CD4-positive, alpha-beta T cell treated with Interleukin-10 for 1 hour (primary cell): ENCODE results near the gene TCF12.

Experiments used
- DNase-seq: peaks from one replicate; pipeline ENCODE4 v3.0.0-alpha.2; 2020

The TCF12 gene

DNA sequence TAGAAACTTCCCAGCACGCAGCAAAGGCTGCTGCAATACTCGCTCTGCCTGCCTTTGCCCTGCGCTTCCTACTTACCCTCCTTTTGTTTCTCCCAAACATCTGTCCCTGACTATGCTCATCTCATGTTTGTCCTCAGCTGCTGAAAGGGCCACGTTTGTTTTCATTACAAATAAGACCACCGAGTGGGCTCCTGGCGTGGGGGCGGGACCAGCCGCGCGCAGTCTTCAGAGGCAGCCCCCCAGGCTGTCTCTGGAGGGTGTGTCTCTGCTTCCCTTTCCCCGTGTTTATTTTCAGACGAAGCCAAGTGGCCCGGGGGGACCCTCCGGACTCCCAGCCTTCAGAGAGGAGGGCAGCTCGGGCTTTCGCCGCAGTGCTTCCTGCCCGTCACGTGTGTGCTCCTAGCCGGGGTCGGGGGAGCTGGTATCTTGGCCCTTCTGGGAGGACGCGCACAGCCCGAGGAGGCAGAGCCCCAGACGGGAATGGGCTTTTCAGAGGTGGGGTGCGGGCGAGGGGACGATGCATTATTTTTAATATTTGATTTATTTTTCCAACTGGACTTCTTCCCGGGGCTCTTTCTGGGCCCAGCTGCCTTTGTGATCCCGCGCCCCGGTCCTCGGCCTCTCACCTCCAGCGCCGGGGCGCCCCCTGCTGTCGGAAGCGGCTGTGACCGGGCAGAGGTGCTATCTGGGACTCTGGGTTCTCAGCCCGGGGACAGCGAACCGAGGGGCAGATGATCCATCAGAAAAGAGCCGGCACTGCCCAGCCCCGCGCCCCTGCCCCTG lies 387.9 kb downstream of the TCF12 start:
- DNase-seq, result peak; percentile 77

DNA sequence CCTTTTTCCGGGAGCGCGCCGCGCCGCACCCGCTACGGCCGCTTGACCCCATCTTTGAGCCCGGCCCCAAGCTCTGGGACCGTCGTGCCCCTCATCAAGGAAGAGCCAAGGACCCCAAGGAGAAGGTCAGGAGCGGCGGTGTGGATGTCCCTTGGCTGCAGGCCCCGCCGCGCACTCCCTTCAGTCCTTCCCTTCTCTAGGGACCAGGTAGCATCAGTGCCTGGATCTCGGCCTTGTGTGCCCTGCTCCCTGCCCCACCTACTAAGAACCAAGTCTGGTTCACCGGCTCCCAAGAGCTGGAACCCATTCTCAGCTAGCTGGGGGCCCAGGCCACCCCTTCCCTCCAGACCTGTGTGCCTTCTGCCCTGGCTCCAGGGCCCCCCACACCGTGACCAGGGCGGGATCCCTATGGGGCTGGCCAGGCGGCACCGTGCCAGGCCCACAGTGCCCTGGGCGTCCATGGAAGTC lies 388.5 kb downstream of the TCF12 start:
- DNase-seq, result no peak

DNA sequence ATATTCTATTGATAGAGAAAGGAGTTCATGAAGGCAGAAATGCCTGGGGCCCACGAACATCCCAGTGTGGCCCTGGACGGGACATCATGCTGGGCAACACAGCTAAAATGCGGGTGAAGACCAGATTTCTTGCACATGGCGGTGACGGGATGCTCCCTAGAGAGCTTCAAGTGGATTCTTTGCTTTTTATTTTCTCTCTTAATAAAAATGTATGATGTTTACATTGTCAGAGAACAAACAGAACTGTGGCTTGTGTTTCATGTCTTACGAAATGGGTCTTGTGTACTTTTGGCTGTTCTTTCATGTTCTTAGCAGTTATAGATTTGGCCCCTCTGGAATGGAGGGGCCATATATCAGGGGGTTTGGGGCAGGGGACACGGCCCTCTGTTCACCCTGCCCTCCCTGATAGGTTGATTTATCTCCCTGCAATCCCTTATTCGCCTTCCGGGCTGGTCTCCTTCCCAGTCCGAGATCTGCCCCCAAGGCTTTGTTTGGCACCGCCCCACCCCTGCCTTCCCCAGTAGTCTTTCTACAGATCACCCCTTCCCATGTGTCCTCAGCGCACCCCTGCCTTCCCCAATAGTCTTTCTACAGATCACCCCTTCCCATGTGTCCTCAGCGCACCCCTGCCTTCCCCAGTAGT lies 389.2 kb downstream of the TCF12 start:
- DNase-seq, result no peak

DNA sequence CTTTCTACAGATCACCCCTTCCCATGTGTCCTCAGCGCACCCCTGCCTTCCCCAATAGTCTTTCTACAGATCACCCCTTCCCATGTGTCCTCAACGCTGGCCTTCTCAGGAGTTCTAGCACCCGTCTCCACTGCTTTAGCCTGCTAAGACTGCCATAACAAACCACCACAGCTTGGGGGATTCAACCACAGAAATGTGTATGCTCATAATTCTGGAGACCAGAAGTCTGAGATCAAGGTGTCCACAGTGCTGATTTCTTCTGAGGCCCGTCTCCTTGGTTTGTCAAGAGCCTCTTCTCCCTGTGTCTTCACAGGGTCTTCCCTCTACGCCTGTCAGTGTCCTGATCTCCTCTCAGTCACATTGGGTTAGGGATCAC lies 389.7 kb downstream of the TCF12 start:
- DNase-seq, result no peak

DNA sequence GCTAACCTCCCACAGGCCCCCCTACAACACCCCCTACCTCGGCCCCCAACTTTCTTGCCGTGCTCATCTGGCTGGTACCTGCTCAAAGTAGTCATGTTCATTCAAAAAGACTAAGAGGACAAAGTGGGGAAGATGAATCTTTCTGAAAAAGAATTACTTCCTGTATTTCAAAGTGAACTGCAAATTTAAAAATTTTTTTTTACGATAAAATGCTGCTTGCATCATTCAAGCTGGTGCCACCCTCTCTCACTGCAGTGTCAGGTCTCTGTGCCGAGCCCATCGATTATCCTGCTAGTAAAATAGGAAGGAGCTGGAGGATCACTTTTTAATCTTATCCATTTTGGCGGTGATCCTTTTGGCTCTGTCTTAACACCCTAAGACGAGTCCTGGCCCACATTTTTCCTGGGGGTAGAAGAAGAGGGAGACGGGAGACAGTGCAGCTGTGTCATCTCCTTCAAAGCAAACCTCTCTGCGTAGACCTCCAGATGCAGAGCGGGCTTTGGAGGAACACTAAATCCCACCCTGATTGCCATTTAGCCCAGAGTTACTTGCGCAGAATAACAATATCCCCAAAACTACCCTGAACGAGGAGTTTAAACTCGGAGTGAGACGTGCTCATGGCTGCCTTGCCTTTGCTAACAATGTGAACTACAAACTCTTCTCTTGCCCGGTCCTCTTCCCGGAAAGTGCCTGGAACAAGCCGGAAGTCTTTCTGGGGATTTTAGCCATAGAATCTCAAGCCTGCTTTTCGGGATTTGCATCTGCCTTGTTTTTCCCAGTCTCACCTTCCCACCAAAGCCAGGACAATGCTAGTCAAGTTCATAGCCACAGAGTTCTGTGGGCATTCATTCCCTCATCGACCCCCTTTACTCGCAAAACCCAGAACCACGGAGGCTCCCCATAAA lies 391.7 kb downstream of the TCF12 start:
- DNase-seq, result no peak

DNA sequence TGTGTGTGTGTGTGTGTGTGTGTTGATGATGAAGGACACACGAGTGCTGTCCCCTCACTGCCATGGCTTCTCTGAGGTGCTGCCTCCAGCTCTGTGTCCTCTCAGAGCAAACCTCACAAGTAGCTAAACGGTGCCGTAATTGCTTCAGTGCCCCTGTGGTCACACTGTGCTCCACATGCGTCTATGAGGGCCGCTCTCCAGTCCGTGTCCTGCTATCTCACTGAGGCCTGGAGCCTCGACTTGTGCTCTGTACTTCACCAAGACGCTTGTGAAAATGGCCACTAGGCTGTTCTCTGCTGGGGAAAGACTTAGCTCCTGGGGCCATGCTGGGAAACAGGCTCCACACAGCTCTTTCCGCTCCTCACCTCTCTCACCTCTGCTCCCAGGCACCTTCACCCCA lies 392.4 kb downstream of the TCF12 start:
- no peak for DNase-seq

DNA sequence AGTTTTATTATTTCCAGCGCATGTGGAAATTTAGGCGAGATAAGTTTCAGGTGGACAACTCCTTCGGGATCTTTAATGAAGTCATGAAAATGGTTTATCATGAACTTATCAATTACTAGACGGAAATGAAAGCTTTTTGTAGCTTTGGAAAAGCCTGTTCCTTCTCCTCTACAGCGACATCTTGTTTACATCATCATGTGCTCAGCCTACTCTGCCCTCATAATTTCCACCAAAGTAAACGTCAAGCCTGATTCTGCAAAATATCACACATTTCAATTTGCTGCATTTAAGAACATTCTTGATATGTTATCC lies 393.5 kb downstream of the TCF12 start:
- no peak for DNase-seq

DNA sequence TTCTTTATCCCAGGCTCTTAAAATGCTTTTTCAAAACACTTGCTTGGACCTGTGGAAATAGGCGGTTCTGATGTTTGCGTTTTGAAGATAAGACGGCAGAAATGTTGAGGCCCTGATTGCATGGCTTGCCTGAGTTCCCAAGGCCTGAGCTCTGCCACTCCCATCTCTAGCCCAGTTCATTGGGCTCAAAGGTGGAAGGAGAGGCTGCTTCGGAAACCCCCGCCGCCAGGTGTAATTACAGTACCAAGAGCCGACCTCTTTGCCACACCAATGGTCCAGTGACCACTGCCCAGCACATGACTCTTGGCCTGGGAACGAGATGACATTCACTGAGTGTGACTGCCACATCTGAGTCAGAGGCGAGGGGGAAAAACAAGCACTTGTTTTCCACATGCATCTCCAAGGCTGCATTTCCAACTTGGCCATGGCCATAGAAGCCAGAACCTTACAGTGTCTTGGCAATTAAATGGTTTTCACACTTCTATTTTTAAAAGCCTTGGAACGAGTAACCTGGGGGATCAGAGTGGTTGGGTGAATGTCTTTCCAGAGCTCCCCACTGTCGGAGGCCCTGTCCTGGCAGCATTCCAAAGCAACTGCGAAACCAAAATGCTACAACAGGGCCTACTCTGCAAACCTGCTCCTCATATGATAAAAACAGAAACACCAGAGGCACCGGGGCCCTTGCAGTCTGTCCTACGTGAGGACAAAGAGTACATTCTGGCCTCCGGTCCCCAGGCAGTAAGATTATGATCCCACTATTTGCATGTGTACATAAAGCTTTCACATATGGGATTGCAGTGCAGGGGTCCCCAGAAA lies 394.1 kb downstream of the TCF12 start:
- no peak for DNase-seq

DNA sequence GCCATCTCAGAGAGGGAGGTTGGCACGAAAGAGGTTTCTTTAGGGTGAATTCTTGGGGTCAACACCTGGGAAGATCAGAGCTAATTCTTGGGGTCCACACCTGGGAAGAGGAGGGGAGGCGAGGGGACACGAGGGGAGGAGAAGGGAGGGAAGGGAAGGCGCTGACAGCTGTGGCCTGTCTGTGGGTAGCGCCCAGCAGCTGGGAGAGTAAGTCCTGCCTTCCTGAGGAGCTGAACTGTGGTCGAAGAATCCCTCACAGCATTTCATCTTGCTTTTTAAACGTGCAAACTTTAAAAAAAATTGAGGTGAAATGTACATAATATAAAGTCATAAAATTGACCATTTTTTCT lies 394.7 kb downstream of the TCF12 start:
- no peak for DNase-seq

DNA sequence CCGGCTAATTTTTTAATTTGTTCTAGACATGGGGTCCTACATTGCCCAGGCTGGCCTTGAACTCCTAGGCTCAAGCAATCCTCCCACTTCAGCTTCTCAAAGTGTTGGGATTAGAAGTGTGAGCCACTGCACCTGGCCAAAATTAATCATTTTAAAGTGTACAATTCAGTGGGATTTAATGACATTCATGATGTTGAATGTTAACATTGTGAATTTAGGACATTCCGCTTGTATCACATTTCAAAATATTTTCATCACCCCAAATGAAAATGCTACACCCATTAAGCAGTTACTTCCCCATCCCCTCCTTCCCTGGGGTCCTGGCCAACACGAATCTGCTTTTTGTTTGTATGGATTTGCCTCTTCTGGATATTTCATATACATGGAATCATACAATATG lies 395.8 kb downstream of the TCF12 start:
- no peak for DNase-seq

DNA sequence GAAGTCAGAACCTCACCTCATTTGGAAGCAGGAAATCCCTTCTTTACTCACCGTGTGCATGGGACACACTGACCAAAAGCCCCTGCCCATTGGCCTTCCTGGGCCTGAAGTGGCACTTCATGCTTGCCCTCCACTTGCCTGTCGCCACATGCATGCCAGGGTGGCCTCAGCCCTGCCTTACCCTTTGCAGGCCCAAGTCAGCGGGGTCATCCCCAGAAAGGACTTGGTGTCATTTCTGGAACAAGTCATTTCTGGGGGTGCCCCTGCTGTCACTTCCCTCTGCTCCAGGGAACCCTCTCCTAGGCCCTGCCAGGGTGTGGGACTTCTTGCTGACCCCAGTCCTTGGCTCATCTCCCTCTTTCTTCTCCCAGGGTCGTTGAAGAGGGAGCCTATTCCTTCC lies 398.0 kb downstream of the TCF12 start:
- DNase-seq, result no peak

DNA sequence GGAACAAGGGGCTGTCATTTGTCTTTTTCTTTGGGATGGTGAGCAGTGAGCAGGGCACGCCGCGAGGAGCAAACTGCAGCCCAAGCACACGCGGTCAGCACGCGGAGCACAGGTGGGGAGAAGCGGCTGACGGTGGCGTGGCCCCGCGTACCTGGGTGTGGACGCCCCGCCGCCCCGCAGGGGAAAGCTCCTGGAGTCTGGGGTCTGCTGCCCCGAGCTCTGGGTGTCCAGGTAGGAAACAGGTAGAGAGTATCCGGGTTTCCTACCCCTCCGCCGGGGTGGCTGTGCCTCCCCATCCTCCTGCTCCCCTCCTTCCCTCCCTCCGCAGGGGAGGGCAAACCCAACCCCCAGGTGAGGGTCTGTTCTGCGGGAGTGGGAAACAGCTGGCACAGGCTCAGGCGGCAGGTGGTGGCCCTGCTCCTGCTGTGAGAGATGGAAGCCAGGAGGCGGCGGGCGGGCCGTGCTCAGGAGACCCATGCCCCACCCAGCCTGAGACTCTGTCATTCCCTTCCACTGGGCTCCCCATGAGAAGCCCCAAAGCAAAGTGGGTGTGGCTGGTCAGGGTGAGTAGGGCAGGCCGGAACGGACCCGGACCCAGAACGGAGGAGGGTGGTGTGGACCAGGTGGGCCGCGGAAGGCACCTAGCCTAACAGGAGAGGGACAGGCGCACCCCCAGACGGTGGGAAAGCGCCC lies 400.9 kb downstream of the TCF12 start:
- no peak for DNase-seq

DNA sequence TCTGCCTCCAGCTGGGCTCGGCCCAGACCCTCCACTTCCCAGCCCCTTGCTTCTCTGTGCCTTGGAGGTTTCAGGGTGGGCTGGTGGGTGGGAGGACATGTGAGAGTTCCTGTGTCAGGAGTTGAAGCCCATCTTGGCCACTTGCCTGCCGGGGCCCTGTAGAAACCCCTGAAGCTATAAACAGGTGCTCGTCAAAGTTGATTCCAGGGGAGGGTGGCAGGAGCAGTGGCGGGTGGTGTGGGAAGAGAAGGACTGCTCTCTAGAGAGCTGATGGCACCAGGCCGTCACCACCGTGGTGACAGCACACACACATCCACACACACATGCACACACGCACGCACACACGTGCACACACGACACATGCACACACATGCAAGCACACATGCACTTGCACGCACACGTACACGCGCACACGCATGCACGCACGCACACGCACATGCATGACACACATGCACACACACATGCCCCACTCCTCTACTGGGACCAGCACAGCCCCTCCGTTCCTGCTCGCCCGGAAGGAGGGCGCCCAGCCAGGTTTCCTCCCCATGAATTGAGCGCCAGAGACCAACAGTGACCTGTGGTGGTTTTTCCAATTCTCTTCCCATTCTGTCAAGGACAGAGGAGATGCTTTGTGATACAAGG lies 401.6 kb downstream of the TCF12 start:
- DNase-seq, result no peak

DNA sequence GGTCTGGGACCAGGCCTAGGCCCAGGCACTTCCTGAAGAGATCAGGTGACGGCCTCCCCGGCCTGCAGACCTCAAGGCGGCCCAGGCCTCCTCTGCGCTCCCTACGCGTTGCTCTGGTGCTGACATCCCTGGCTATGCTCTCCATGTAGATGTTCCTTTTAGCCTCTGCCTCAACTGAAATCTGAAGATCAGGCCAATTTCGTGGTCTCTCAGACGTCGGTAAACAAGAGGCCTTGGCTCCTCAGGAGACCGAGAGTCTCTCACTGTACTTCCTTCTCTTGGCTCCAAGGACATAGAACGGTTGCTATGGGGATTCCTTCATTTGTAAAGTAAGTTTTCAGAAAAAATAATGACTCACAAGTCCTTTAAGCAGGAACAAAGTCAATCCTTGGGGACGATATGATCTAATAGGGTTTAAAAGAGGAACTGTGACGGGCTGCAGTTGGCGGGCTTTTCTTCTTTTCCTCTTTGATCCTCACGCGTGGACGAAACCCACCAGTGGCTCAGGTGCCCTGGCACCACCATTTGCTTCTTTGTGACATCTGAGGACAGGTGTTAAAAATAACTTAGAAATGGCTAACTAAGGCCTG lies 402.3 kb downstream of the TCF12 start:
- DNase-seq, result no peak

DNA sequence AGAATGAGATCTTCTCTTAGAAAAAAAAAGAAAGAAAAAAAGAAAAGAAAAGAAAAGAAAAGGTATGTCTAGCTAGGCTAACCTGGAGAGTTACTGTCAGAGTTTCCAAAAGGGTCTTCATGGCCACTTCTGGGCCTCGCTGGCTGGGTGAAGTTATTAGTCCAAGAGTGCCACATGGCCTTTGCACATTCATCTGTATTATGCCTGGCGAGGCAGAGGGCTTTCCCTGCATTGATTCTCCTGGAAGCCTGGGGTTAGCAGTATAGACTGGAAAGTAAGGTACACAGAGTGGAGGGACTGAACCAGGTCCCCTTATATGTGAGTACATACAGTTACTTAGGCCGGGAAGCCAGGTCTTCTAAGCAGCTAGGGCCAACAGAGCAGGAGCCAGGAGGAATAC lies 403.0 kb downstream of the TCF12 start:
- no peak for DNase-seq

DNA sequence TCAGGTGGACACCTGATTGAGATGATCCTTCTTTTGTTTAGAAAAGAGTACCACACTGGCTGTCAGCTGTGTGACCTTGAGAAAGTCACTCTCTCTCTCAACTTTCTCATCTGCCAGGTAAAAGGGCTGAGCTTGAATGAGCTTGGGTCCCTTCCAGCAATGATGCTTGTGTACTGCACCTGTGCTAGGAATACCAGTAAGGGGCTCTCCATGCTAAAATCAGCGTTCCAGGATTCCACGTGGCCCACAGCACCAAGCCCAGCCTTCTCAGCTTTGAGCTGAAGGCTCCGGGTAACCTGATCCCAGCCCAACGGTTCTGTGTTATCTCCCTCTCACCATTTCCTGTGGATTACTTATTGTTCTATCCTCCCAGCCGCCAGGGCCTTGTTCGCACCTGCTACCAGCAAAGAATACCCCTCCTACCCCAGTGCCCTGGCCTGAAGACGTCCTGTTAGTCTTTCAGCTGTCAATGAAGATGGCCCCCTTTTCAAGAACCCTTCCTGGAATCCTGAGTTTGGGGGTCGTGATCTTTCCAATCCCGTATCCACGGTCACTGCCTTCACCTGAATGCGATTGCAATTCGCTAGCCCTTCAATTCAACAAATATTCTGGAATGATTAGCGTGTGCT lies 403.6 kb downstream of the TCF12 start:
- no peak for DNase-seq

DNA sequence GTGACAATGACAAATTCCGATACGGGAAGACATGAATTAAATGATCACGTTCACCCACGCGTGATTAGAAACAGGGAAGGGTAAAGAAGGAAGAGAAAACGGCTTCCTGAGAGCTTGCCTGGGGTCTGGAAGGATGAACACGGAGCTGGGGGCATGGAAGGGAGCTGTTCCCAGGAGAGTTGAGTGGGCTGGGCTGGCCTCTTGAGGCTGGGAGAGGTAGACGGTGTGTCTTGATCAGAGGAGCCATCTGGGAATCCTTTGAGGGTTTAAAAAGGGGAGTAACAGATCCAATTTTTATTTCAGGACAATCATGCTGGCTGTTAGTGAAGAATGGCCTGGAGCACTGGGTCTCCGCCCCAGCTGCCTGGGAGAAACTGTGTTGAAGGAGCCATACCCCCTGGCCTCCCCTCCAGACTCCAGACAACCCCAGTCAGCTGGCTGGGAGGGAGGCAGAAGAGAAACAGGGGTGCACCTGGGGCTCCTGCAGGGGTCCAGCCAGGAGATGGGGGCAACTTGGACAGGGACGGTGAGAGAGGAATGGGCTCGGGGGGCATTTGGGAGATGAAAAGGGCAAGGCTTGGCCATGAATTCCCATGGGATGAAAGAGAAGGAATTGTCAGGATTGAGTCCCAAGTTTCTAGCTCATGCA lies 404.3 kb downstream of the TCF12 start:
- no peak for DNase-seq

DNA sequence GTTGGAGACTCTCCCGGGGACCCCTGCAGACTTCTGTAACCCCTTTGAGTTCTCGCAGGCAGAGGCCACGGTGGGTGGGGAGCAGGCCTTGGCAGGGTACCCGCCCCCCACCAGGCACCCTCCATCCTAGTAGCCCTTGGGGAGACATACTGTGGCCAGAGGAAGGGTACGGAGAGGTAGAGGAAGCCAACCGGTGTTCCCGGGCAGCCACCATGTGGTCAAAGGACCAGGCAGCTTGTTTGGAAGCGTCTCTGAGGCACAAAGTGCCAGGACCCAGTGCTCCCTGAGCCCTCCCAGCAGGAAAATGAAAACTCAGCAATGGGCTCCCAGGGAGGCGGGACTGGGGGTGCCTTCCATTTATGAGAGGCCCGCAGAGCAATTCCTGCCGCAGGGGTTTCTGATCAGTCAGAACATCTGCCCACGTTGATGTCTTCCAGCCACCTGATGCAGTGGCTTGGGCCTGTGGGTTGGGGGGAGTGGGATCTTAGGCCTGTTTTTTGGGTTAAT lies 404.9 kb downstream of the TCF12 start:
- no peak for DNase-seq

DNA sequence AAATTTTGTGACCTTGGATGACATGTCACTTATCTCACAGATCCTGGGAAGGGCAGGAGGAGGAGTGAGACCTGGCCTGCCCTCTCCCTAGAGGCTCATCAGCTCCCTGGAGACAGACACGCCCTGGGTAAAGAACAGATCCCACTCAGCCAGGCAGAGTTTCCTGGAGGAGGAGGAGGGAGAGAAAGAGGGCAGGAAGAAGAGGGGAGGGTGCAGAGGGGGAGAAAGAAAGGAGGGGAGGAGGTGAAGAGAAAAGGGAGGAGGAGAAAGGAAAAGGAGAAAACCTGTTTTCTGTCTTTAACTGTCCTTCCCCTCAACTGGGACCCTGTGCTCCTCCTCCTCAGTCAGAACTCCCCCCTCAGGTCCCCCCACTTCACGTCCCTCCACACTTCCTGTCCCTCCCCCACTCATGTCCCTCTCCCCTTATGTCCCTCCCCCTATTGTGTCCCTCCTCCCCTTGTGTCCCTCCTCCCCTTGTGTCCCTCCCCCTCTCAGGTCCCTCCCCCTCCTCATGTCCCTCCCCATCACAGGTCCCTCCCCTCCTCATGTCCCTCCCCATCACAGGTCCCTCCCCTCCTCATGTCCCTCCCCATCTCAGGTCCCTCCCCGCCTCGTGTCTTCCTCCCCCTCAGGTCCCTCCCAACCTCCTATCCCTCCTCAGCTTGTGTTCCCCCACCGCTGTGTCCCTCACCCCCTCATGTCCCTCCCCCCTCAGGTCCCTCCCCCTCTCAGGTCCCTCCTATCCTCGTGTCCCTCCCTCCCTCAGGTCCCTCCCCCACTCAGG lies 405.6 kb downstream of the TCF12 start:
- DNase-seq, result peak; percentile 15

DNA sequence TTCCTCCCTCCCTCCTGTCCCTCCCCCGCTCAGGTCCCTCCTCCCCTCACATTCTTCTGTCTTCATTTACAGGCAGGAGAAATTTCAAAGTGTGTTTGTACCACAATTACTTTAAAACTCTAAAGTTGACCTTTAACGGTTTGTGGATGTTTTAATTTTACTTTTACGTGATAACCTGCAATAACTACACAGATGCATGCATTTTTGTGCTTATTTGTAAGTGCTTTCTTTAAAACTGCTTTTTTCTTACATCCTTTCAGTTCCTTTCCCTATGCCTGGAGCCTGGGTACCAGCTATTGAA lies 406.1 kb downstream of the TCF12 start:
- no peak for DNase-seq
